ENCODE data around the gene SLC35D1. TPM values are rescaled to one million over a fixed set of nuclear protein-coding genes. Genes with fewer than 3 reads are reported as not detected.
"Not testable (repeated sequence)": the region's sequence is repeated elsewhere in the genome, so short reads cannot be mapped to it uniquely, and the experiment has no call there.

SLC35D1 gene
- total RNA-seq, 1 donor from 2014 or later = 10.1 TPM

GRCh38 chr1:66993076-66993475, 60.9 kb downstream of the SLC35D1 start:
- DNase-seq (ENCODE audit: low read depth) = no peak

GRCh38 chr1:66985835-66986234, 68.1 kb downstream of the SLC35D1 start:
- DNase-seq (ENCODE audit: low read depth) = no peak

GRCh38 chr1:66984491-66984890, 69.5 kb downstream of the SLC35D1 start:
- no peak for DNase-seq (ENCODE audit: low read depth)

DNA sequence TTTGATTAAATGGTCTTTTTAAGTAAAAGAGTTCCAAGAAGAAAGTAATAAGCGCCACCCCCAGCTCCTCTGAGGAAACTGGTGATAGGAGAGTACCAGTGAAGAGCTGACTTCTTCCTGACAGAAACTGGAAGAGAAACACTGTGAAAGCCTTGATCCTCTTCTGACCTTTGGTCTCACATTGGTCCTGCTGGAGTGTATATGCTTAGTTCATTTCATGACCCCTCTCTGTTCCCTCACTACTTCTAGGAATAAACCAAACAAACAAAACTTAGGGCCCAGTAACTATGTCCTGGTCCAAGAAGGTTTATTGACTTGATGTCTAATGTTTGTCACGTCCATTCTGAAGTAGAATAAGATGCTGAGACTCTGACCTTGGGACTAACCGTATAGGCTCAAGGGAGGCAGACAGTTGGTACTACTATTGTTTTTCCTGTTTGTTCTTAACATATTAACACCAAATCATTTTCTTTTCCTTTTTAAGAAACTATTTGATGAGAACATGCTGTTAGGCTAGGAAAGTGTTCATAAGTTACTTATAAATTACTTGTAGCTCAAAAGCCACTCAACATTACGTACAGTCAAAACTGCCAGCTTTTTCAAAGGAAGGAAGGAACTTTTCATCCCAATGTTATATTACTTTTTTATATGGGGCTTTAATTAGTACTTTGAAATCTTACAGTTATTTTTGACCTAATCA, 71.2 kb downstream of the SLC35D1 start:
- no peak for DNase-seq (ENCODE audit: low read depth)

GRCh38 chr1:66981679-66982078, 72.3 kb downstream of the SLC35D1 start:
- DNase-seq (ENCODE audit: low read depth) = peak; percentile 31

DNA sequence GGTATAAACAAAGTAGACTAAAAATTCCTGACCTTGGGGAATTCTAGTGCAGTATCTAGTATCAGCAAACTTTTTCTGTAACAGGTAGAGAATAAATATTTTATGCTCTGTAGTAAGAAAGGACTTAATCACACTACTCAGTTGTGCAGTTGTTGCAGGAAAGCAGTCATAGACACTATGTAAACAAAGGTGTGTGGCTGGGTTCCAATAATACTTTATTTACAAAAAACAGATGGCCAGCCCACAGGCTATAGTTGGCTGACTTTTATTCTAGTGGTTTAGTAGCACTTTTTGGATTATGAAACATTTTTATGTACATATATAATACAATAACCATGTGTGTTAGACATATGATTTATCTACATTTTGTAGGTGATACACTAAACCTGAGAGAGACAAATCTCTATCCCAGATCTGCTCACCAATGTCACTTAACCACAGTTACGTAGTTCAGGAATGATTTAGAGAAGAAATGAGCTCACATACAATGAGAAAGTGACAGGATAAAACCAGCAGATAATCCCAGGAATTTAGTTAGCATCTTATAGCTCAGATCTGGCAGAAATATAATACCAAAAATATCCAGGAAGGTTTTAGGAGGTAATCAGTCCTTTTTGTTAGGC, 73.1 kb downstream of the SLC35D1 start:
- DNase-seq (ENCODE audit: low read depth) = peak; percentile 5

DNA sequence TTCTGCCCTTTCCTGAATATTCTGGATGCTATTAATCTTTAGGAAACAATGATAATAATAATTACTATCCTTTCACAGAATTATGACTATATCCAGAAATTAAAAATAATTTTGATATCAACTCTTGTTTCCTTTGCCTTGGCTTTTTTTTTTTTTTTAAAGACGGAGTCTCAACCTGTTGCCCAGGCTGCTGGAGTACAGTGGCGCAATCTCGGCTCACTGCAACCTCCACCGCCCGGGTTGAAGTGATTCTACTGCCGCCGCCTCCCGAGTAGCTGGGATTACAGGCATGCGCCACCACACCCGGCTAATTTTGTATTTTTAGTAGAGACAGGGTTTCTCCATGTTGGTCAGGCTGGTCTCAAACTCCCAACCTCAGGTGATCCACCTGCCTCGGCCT, 74.3 kb downstream of the SLC35D1 start:
- DNase-seq (ENCODE audit: low read depth) = not testable (repeated sequence)

GRCh38 chr1:66978201-66978600, 75.7 kb downstream of the SLC35D1 start:
- no peak for DNase-seq (ENCODE audit: low read depth)

GRCh38 chr1:66968574-66968973, 85.4 kb downstream of the SLC35D1 start:
- DNase-seq (ENCODE audit: low read depth) = no peak

- not testable (repeated sequence) for DNase-seq (ENCODE audit: low read depth)
Measured at GRCh38 chr1:66966188-66966873, 87.6 kb downstream of the SLC35D1 start.

GRCh38 chr1:66957938-66958337, 96.0 kb downstream of the SLC35D1 start:
- no peak for DNase-seq (ENCODE audit: low read depth)

DNA sequence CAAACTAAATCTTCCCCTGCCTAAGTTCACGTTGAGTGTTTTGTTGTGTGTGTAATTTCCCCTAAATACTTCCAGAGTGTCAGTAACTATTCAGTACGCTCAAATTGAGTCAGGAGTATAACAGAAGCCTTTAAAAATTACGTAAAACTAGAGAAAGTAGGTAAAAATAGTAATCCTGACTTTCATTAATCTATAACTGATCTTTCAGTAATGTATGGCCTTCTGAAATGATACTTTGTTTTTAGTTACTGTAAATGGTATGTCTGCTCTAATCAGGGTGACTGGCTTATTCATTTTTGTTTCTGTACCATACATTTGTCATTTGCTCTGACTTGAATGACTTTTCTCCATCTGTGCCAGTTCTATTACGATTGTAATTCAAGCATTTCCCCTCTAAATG, 99.7 kb downstream of the SLC35D1 start:
- DNase-seq (ENCODE audit: low read depth) = no peak

- no peak for DNase-seq (ENCODE audit: low read depth)
Measured at GRCh38 chr1:66951513-66951912, 102.4 kb downstream of the SLC35D1 start.

Other genes starting within 250 kb of the SLC35D1 start
- 5.6 and 5.9 TPM in 2 replicates for gene DNAI4, start 129.3 kb downstream of the SLC35D1 start, total RNA-seq
- 33.4 and 35.0 TPM in 2 replicates for gene MIER1, start 129.2 kb downstream of the SLC35D1 start, total RNA-seq
- not detected in 2 replicates for gene C1orf141, start 80.8 kb upstream of the SLC35D1 start, total RNA-seq
- not detected in 2 replicates for gene IL23R, start 112.3 kb upstream of the SLC35D1 start, total RNA-seq

Measured in myocyte (in vitro differentiated cells).